ENCODE results near the gene PAOX.

Gene PAOX

GRCh38 chr10:133379152-133379800 is at the start of gene PAOX:
Gene PAOX, plus strand, starts transcription at chr10:133379262. Its CDS starts 55 bp downstream, at chr10:133379317.
- Mint-ChIP-seq H3K4me1 (peaks cover 8% of the 10 kb centered on the region), H3K27me3 (no peaks in the 10 kb centered on the region), H3K36me3 (no peaks in the 10 kb centered on the region), H3K9me3 (no peaks in the 10 kb centered on the region), H3K27ac (no peak within 1 kb of the TSS), H3K4me3 (peak within 1 kb of the TSS; percentile 81)

GRCh38 chr10:133329491-133330202 is 49.4 kb upstream of the PAOX start:
- Mint-ChIP-seq H3K36me3 (no peaks in the 10 kb centered on the region), H3K4me3 (peak overlapping the region; percentile 49), H3K9me3 (no peaks in the 10 kb centered on the region), H3K27ac (no peak overlapping the region), H3K4me1 (peaks cover 9% of the 10 kb centered on the region), H3K27me3 (peaks cover 13% of the 10 kb centered on the region)

- no peaks in the 10 kb centered on the region for H3K9me3 Mint-ChIP-seq
- H3K27me3 Mint-ChIP-seq = peaks cover 2% of the 10 kb centered on the region
- peaks cover 9% of the 10 kb centered on the region for H3K4me1 Mint-ChIP-seq
- H3K27ac Mint-ChIP-seq = no peak overlapping the region
- H3K4me3 Mint-ChIP-seq = no peak overlapping the region
- H3K36me3 Mint-ChIP-seq = no peaks in the 10 kb centered on the region
Observed at GRCh38 chr10:133332936-133333699, 45.9 kb upstream of the PAOX start.

- peak overlapping the region; percentile 82 for H3K4me3 Mint-ChIP-seq
Observed at GRCh38 chr10:133334503-133335245, 44.4 kb upstream of the PAOX start.

GRCh38 chr10:133335246-133336117 is 43.6 kb upstream of the PAOX start:
- Mint-ChIP-seq H3K9me3 (no peaks in the 10 kb centered on the region), H3K4me3 (peak overlapping the region; percentile 63), H3K4me1 (no peaks in the 10 kb centered on the region), H3K27ac (no peak overlapping the region), H3K36me3 (no peaks in the 10 kb centered on the region), H3K27me3 (no peaks in the 10 kb centered on the region)

More at GRCh38 chr10:133334503-133335245, 44.4 kb upstream of the PAOX start:
- Mint-ChIP-seq H3K27me3 (no peaks in the 10 kb centered on the region), H3K27ac (no peak overlapping the region), H3K4me1 (peaks cover 4% of the 10 kb centered on the region), H3K36me3 (no peaks in the 10 kb centered on the region), H3K9me3 (no peaks in the 10 kb centered on the region)

GRCh38 chr10:133336118-133336576 is 42.9 kb upstream of the PAOX start:
- no peak overlapping the region for H3K27ac Mint-ChIP-seq
- no peak overlapping the region for H3K4me3 Mint-ChIP-seq
- no peaks in the 10 kb centered on the region for H3K4me1 Mint-ChIP-seq
- no peaks in the 10 kb centered on the region for H3K36me3 Mint-ChIP-seq
- H3K9me3 Mint-ChIP-seq = no peaks in the 10 kb centered on the region
- no peaks in the 10 kb centered on the region for H3K27me3 Mint-ChIP-seq

GRCh38 chr10:133336577-133337369 is 42.3 kb upstream of the PAOX start, which contains the start of gene CALY:
Gene CALY, minus strand, starts transcription at chr10:133336896. Its CDS starts 7,907 bp downstream, at chr10:133328989.
- Mint-ChIP-seq H3K36me3 (no peaks in the 10 kb centered on the region), H3K9me3 (no peaks in the 10 kb centered on the region), H3K27ac (no peak within 1 kb of the TSS), H3K4me3 (peak within 1 kb of the TSS; percentile 74), H3K27me3 (peaks cover under 1% of the 10 kb centered on the region), H3K4me1 (no peaks in the 10 kb centered on the region)

- no peak overlapping the region for H3K4me3 Mint-ChIP-seq
- H3K9me3 Mint-ChIP-seq = no peaks in the 10 kb centered on the region
- H3K27me3 Mint-ChIP-seq = peaks cover 3% of the 10 kb centered on the region
- H3K27ac Mint-ChIP-seq = no peak overlapping the region
- H3K4me1 Mint-ChIP-seq = no peaks in the 10 kb centered on the region
- H3K36me3 Mint-ChIP-seq = no peaks in the 10 kb centered on the region
Observed at GRCh38 chr10:133337370-133337725, 41.7 kb upstream of the PAOX start.

GRCh38 chr10:133338080-133339071 is 40.7 kb upstream of the PAOX start:
- no peak overlapping the region for H3K27ac Mint-ChIP-seq
- H3K36me3 Mint-ChIP-seq = no peaks in the 10 kb centered on the region
- peaks cover 4% of the 10 kb centered on the region for H3K4me1 Mint-ChIP-seq
- H3K9me3 Mint-ChIP-seq = no peaks in the 10 kb centered on the region
- peaks cover 5% of the 10 kb centered on the region for H3K27me3 Mint-ChIP-seq
- no peak overlapping the region for H3K4me3 Mint-ChIP-seq

GRCh38 chr10:133339708-133340380 is 39.2 kb upstream of the PAOX start:
- no peaks in the 10 kb centered on the region for H3K36me3 Mint-ChIP-seq
- H3K27me3 Mint-ChIP-seq = peaks cover 11% of the 10 kb centered on the region
- H3K4me3 Mint-ChIP-seq = no peak overlapping the region
- H3K9me3 Mint-ChIP-seq = no peaks in the 10 kb centered on the region
- H3K4me1 Mint-ChIP-seq = peaks cover 5% of the 10 kb centered on the region
- no peak overlapping the region for H3K27ac Mint-ChIP-seq

- Mint-ChIP-seq H3K4me1 (peaks cover 5% of the 10 kb centered on the region), H3K9me3 (no peaks in the 10 kb centered on the region), H3K27me3 (peaks cover 15% of the 10 kb centered on the region), H3K27ac (no peak overlapping the region), H3K36me3 (no peaks in the 10 kb centered on the region), H3K4me3 (no peak overlapping the region)
Observed at GRCh38 chr10:133341983-133342382, 37.1 kb upstream of the PAOX start.

- Mint-ChIP-seq H3K27me3 (peaks cover 15% of the 10 kb centered on the region), H3K27ac (no peak overlapping the region), H3K36me3 (no peaks in the 10 kb centered on the region), H3K4me1 (peaks cover 5% of the 10 kb centered on the region), H3K4me3 (no peak overlapping the region), H3K9me3 (no peaks in the 10 kb centered on the region)
Observed at GRCh38 chr10:133342942-133343341, 36.1 kb upstream of the PAOX start.

All from activated naive CD4-positive, alpha-beta T cell treated with anti-CD3 and anti-CD28 coated beads, Interleukin-2, amount 50 U/mL, for 24 hours (primary cell).